Measurements from ENCODE around the gene CCDC15.

CCDC15 gene

DNA sequence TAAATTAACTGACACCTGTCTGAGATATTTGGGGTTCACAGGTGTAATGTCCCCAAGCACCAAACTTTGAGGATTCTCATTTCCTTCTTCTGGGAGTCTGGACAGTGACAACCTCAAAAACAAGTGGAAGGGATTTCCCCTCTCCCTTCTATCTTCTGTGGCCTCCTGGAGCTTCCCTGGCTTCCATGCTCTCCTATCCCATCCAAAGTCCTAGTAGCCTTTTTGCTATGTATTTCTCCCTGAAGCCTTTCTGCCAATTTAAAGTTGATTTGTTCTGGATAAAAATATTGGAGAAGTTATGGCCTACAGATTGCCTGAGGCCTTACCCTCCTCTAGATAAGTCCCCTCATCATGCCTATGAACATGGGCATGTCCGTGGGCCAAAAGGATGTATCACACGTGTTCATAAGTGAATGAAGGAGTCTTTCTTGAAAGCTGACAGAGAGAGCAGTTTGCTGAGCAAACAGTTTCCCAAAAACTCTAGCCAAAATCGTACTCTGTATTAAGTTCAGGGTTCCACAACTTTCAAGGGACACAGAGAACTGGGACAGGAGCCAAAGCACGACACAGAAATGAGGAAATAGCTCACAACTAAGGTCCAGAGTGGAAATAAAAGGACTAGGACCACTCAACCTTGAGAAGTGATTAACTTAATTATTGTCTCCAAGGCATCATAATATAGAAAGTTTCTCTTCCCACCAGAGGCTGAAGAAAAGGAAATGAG is 24.9 kb upstream of the CCDC15 start:
- H3K9ac ChIP-seq (ENCODE audit: low read length in 2 of 2), result no peak overlapping the region
- H3K4me3 ChIP-seq (ENCODE audit: low read length in 2 of 2), result no peak overlapping the region

DNA sequence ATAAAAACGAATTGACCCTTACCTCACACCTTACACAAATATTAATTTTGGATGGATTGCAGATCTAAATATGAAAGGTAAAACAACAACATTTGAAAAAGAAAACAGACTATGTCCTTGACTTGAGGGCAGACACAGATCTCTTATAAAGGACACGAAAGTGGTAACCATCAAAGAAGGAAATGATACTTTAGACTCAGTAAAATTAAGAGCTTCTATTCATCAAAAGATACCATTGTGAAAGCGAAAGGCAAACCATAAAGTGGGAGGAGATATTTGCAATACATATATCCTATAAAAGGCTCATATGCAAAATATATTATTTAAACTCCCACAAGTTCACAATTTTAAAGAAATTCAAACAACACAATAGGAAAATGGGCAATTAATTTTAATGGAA is 23.2 kb upstream of the CCDC15 start:
- no peak overlapping the region for H3K9ac ChIP-seq (ENCODE audit: low read length in 2 of 2)
- H3K36me3 ChIP-seq (ENCODE audit: control insufficient read depth in 2 of 2, insufficient read depth in 2 of 2, low read length in 2 of 2), result no peaks in the 10 kb centered on the region
- H3K4me3 ChIP-seq (ENCODE audit: low read length in 2 of 2), result no peak overlapping the region
- peaks cover 0 to 5% of the 10 kb centered on the region in 2 donors for H3K27me3 ChIP-seq (ENCODE audit: control insufficient read depth in 1 of 2, insufficient read depth in 2 of 2, low read length in 2 of 2)
- H3K4me1 ChIP-seq (ENCODE audit: control insufficient read depth, insufficient read depth, low read length), result no peaks in the 10 kb centered on the region
- H3K27ac ChIP-seq (ENCODE audit: low read length), result no peak overlapping the region
- no peaks in the 10 kb centered on the region for H3K9me3 ChIP-seq (ENCODE audit: control insufficient read depth in 2 of 2, low read length in 2 of 2)

More for the DNA sequence above, 24.9 kb upstream of the CCDC15 start:
- Histone ChIP-seq H3K27me3 (ENCODE audit: control insufficient read depth in 1 of 2, insufficient read depth in 2 of 2, low read length in 2 of 2) (no peaks in the 10 kb centered on the region), H3K4me1 (ENCODE audit: control insufficient read depth, insufficient read depth, low read length) (no peaks in the 10 kb centered on the region), H3K36me3 (ENCODE audit: control insufficient read depth in 2 of 2, insufficient read depth in 2 of 2, low read length in 2 of 2) (no peaks in the 10 kb centered on the region), H3K9me3 (ENCODE audit: control insufficient read depth in 2 of 2, low read length in 2 of 2) (no peaks in the 10 kb centered on the region), H3K27ac (ENCODE audit: low read length) (no peak overlapping the region)

DNA sequence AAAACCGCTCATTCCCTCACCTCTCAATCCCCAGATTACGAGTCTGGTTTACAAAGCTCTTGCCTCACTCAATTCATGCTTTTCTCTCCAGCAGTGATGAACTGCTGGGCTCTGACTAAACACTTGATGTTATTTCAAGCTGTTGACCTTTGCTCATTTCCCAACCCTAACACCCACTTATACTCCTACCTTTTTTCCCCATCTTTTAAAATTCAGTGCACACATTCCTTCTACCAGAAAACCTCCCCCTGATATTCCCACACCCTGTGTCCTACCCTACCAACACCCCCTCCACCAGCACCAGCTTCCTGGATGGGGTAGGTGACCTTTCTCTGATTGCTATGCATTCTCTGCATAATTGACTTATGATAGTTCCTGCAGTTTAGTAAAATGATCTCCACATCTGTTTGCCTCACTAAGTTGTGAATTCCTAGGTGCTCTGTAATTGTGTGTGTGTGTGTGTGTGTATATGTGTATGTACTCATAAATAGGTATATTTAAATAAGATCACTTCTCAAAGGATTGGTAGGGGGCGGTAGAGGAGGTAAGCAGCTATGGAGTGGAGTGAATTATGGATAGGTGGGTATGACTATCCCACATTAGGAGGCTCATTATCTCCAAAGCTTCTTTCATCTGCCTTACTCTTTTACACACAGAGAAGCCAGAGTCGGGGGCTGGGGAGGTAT is 19.0 kb upstream of the CCDC15 start:
- Histone ChIP-seq H3K9ac (ENCODE audit: low read length in 2 of 2) (no peak overlapping the region), H3K4me1 (ENCODE audit: control insufficient read depth, insufficient read depth, low read length) (no peaks in the 10 kb centered on the region), H3K9me3 (ENCODE audit: control insufficient read depth in 2 of 2, low read length in 2 of 2) (no peaks in the 10 kb centered on the region), H3K27ac (ENCODE audit: low read length) (no peak overlapping the region), H3K27me3 (ENCODE audit: control insufficient read depth in 1 of 2, insufficient read depth in 2 of 2, low read length in 2 of 2) (peaks cover 0 to 5% of the 10 kb centered on the region in 2 donors), H3K36me3 (ENCODE audit: control insufficient read depth in 2 of 2, insufficient read depth in 2 of 2, low read length in 2 of 2) (no peaks in the 10 kb centered on the region), H3K4me3 (ENCODE audit: low read length in 2 of 2) (no peak overlapping the region)

DNA sequence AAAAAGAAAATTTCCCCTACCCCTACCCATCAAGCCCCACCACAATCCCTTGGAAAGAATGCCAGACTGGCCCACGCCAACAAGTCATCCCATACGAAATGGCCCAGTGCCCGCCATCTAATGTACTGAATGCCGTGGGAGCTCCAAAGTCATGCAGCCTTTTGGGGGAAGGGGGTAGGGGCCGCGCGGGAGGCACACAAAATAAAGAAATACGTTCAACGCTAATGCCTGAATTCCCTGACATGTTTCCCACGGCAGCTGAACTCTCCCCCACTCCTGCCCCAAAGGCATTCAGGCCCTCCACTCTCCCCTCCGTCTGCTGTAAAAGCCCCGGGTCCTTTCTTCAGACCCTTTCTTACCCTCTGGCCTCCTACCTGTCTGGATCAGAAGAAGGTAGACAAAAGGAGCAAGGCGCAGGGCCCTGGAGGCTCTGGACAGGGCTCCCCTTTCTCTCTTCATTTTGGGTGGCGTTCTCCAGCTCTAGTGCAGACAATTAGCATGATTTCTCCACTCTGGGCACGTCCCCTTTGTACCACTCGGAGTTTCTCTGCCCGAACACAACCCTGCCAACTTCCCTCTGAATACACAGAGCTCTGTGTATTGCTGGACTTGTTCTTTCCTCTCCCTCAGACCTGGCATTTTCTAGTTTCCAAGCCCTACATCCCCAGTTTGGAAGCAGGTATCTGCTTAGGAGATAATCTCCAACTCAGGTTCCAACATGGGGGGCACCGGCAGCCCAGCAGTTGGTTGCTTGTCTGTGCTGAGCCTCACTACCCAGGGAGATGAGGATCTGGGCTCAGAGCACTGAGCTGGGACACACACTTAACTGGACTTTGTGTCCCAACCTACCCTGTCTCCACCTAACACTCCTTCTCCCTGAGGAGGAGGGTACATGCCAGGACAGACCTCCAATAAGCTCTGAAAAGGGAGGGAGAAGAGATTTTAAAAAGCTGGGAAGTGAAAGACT is 18.2 kb upstream of the CCDC15 start, which contains the start of gene HEPACAM:
Gene HEPACAM, minus strand, starts transcription at position 500 of the 967 bp plus-strand sequence. Its CDS starts 41 bp downstream, at position 459.
- Histone ChIP-seq H3K27ac (ENCODE audit: low read length) (no peak within 1 kb of the TSS), H3K36me3 (ENCODE audit: control insufficient read depth in 2 of 2, insufficient read depth in 2 of 2, low read length in 2 of 2) (no peaks in the 10 kb centered on the region), H3K4me3 (ENCODE audit: low read length in 2 of 2) (no peak within 1 kb of the TSS), H3K9ac (ENCODE audit: low read length in 2 of 2) (no peak within 1 kb of the TSS), H3K4me1 (ENCODE audit: control insufficient read depth, insufficient read depth, low read length) (no peaks in the 10 kb centered on the region), H3K27me3 (ENCODE audit: control insufficient read depth in 1 of 2, insufficient read depth in 2 of 2, low read length in 2 of 2) (peaks cover 0 to 5% of the 10 kb centered on the region in 2 donors), H3K9me3 (ENCODE audit: control insufficient read depth in 2 of 2, low read length in 2 of 2) (no peaks in the 10 kb centered on the region)

DNA sequence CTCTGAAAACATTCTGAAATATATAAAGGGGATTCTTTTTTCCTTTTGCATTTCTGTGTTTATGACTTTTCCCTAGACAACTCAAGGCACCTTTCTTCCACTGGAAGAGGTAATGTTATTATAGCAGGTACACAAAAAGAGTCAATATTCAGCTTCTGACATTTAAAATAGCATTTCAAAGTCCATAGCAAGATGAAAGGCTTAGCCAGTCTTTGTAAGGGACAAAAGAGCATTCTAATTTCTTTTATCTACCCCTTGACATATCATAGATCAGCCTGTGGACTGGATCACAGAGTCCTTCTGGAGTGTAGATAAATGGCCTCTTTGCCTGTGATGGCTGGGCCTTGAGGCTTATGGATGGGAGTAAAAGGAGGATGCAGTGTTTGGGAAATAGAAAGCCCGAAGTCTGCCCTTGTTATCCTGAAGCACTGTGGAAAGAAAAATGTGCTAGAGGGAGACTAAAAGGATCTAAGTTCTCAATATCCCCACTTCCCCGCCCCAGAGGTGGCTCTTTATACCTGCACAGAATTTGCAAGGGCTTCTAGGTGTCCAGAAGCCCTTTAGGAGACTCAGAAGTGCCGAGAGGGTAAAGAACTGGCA is 16.6 kb upstream of the CCDC15 start:
- Histone ChIP-seq H3K27ac (ENCODE audit: low read length) (no peak overlapping the region), H3K9ac (ENCODE audit: low read length in 2 of 2) (no peak overlapping the region), H3K27me3 (ENCODE audit: control insufficient read depth in 1 of 2, insufficient read depth in 2 of 2, low read length in 2 of 2) (peaks cover 0 to 5% of the 10 kb centered on the region in 2 donors), H3K9me3 (ENCODE audit: control insufficient read depth in 2 of 2, low read length in 2 of 2) (no peaks in the 10 kb centered on the region), H3K36me3 (ENCODE audit: control insufficient read depth in 2 of 2, insufficient read depth in 2 of 2, low read length in 2 of 2) (no peaks in the 10 kb centered on the region), H3K4me3 (ENCODE audit: low read length in 2 of 2) (no peak overlapping the region), H3K4me1 (ENCODE audit: control insufficient read depth, insufficient read depth, low read length) (no peaks in the 10 kb centered on the region)

DNA sequence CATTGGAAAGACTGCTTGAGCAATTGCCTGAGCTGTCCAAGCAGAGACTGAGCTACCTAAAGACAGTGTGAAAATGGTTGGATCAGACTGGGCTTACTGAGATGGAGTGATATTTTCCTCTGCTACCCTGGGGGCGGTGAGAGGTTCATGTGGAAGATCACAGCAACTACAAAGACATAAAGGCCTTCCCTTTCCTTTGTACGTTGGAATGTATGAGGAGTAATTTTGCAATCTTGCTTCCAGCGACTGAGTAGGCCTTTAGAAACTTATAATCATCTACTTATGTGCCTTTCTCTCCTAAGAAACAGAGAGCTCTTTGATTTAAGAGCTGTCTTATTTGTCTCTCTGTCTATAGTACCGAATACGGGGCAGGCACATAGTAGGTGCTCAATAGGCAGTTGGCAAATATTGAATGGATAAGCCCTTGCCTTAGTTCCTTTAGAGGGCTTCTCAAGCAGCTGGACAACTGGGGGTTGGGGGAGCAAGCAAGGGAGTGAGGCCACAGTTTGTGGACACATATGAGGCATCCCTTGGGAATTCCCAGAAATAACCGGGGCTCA is 15.7 kb upstream of the CCDC15 start:
- Histone ChIP-seq H3K4me1 (ENCODE audit: control insufficient read depth, insufficient read depth, low read length) (no peaks in the 10 kb centered on the region), H3K27me3 (ENCODE audit: control insufficient read depth in 1 of 2, insufficient read depth in 2 of 2, low read length in 2 of 2) (peaks cover 0 to 5% of the 10 kb centered on the region in 2 donors), H3K27ac (ENCODE audit: low read length) (no peak overlapping the region), H3K36me3 (ENCODE audit: control insufficient read depth in 2 of 2, insufficient read depth in 2 of 2, low read length in 2 of 2) (no peaks in the 10 kb centered on the region), H3K9ac (ENCODE audit: low read length in 2 of 2) (no peak overlapping the region), H3K9me3 (ENCODE audit: control insufficient read depth in 2 of 2, low read length in 2 of 2) (no peaks in the 10 kb centered on the region), H3K4me3 (ENCODE audit: low read length in 2 of 2) (no peak overlapping the region)

DNA sequence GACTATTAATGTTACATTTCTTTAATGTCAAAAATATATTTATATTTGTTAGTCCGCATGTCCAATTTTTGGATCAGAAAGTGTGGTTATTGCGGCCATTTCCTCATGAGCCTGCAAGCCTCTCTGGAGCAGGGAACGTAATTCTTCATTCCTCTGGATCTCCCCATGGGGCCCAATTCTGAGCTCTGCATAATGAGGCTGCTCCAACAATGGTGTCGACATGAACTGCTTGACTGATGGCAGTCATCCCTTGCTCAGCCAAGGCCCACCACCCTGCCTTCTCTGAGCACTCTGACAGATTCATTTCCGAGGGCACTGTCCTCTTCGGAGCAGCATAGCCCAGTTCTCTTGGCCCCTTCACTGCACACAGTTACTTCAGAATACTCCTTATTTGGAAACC is 15.0 kb upstream of the CCDC15 start:
- Histone ChIP-seq H3K27me3 (ENCODE audit: control insufficient read depth in 1 of 2, insufficient read depth in 2 of 2, low read length in 2 of 2) (peaks cover 0 to 5% of the 10 kb centered on the region in 2 donors), H3K27ac (ENCODE audit: low read length) (no peak overlapping the region), H3K9ac (ENCODE audit: low read length in 2 of 2) (no peak overlapping the region), H3K4me3 (ENCODE audit: low read length in 2 of 2) (no peak overlapping the region), H3K9me3 (ENCODE audit: control insufficient read depth in 2 of 2, low read length in 2 of 2) (no peaks in the 10 kb centered on the region), H3K36me3 (ENCODE audit: control insufficient read depth in 2 of 2, insufficient read depth in 2 of 2, low read length in 2 of 2) (no peaks in the 10 kb centered on the region), H3K4me1 (ENCODE audit: control insufficient read depth, insufficient read depth, low read length) (no peaks in the 10 kb centered on the region)

DNA sequence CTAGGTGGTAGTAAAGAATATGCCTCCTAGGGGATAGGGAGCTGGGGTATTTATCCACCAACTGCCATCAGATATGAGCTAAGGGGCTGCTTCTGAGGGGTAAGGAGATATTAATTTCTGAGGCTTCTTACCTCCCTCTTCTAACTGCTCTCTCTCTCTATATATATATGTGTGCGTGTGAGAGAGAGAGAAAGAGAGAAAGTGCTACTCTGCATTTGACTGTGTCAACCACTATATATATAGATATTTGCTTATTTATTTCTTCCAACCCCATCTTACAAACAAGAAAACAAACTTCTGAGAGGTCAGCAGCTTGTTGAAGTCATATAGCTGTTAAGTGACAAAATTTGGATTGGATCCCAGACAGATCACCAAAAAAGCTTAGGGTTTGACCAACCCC is 12.3 kb upstream of the CCDC15 start:
- Histone ChIP-seq H3K36me3 (ENCODE audit: control insufficient read depth in 2 of 2, insufficient read depth in 2 of 2, low read length in 2 of 2) (no peaks in the 10 kb centered on the region), H3K4me3 (ENCODE audit: low read length in 2 of 2) (no peak overlapping the region), H3K27ac (ENCODE audit: low read length) (no peak overlapping the region), H3K9ac (ENCODE audit: low read length in 2 of 2) (no peak overlapping the region), H3K27me3 (ENCODE audit: control insufficient read depth in 1 of 2, insufficient read depth in 2 of 2, low read length in 2 of 2) (no peaks in the 10 kb centered on the region), H3K9me3 (ENCODE audit: control insufficient read depth in 2 of 2, low read length in 2 of 2) (no peaks in the 10 kb centered on the region), H3K4me1 (ENCODE audit: control insufficient read depth, insufficient read depth, low read length) (no peaks in the 10 kb centered on the region)

DNA sequence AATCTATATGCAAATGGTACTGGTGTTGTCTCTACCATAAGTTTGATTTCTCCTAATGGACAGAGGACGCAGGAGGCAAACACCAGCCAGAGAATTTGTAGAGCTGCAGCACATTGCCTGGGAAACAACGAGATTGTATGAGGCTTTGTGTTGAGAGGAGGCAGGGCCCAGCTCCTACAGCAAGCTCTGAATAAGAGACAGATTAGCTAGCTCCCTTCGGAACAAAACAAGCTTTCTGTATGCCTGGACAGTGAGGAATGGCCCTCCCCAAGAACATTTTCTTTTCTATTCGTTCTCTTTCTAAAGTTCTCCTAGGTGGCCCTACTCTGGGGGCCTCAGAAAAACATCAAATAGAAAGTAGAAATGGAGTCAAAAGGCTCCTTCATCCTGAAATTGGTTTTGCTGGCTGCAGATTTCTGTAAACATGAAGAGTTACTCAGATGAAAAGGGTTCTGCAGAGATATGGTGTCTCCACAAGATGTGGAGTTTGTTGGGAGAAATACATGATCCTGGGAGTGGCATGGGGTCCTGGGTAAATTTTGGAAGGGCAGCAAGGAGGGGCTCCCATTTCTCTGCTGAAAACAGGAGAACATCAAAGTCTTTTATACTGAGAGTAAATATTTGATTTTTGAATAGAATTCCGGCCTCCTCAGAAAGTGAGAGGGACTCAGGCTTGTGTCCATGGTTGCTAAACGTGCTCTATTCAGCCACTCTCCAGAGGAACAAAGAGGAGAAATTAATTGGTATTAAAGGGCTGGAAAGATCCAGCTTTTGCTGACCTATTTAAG is 11.3 kb upstream of the CCDC15 start:
- no peak overlapping the region for H3K9ac ChIP-seq (ENCODE audit: low read length in 2 of 2)
- no peaks in the 10 kb centered on the region for H3K27me3 ChIP-seq (ENCODE audit: control insufficient read depth in 1 of 2, insufficient read depth in 2 of 2, low read length in 2 of 2)
- H3K4me1 ChIP-seq (ENCODE audit: control insufficient read depth, insufficient read depth, low read length), result no peaks in the 10 kb centered on the region
- no peak overlapping the region for H3K4me3 ChIP-seq (ENCODE audit: low read length in 2 of 2)
- H3K9me3 ChIP-seq (ENCODE audit: control insufficient read depth in 2 of 2, low read length in 2 of 2), result no peaks in the 10 kb centered on the region
- H3K27ac ChIP-seq (ENCODE audit: low read length), result no peak overlapping the region
- no peaks in the 10 kb centered on the region for H3K36me3 ChIP-seq (ENCODE audit: control insufficient read depth in 2 of 2, insufficient read depth in 2 of 2, low read length in 2 of 2)

Data from stomach smooth muscle (tissue), 2 donors.